GM15510 (cell line): ENCODE measurements around the gene SRPRA.
A peak's percentile ranks its signal among the peaks of the same experiment; 100 is the strongest.

ENCODE experiments used
- POLR2A ChIP-seq: IDR thresholded peaks from 3 replicates; pipeline ENCODE4 v1.6.1; 2011; ENCODE audit warnings: borderline replicate concordance; ENCODE audit not compliant: insufficient read length; ENCODE audit errors: extremely low read depth

Gene SRPRA, protein sequence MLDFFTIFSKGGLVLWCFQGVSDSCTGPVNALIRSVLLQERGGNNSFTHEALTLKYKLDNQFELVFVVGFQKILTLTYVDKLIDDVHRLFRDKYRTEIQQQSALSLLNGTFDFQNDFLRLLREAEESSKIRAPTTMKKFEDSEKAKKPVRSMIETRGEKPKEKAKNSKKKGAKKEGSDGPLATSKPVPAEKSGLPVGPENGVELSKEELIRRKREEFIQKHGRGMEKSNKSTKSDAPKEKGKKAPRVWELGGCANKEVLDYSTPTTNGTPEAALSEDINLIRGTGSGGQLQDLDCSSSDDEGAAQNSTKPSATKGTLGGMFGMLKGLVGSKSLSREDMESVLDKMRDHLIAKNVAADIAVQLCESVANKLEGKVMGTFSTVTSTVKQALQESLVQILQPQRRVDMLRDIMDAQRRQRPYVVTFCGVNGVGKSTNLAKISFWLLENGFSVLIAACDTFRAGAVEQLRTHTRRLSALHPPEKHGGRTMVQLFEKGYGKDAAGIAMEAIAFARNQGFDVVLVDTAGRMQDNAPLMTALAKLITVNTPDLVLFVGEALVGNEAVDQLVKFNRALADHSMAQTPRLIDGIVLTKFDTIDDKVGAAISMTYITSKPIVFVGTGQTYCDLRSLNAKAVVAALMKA

DNA sequence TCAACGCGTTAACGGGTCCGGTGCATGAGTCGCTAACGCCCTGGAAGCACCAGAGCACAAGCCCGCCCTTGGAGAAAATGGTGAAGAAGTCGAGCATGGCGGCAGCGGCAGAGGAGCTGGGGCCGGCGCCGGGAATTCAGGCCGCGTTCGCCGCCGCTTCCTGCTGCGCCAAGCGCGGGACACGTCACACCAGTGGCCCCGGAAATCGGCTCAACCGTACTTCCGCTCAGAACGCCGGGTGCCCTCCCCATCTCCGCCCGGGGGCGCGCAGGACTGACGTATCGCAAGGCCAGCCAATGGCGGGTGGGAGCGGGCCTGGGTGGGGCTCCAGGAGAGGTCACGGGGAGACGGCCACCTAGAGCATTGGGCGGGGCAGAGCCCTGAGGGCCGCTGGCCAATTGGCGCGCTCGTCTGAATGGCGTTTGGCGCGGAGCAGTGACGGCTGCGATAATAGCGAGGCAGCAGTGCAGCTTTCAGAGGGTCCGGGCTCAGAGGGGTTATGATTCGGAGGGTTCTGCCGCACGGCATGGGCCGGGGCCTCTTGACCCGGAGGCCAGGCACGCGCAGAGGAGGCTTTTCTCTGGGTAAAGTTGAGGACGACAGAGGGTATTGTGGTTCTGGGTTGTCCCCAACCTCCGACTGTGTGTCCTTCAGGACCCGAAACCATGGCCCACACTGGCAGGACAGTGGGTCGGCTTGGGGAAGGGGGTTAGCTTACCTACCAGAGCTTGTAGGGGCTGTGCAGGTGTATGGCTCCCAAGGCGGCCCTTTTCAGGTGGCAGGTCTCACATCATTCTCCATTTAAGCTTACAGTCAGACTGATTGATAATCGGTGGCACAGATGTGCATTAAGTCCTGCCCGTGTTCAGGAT, at the start of gene SRPRA, which contains the start of gene FOXRED1:
Gene SRPRA (minus strand): TSS at position 188 of the 872 bp plus-strand sequence. CDS start 91 bp downstream, at position 97.
Gene FOXRED1 (plus strand): TSS at position 447 of the 872 bp plus-strand sequence. CDS start 53 bp downstream, at position 500.
- TF ChIP-seq POLR2A, result peak; percentile 85

DNA sequence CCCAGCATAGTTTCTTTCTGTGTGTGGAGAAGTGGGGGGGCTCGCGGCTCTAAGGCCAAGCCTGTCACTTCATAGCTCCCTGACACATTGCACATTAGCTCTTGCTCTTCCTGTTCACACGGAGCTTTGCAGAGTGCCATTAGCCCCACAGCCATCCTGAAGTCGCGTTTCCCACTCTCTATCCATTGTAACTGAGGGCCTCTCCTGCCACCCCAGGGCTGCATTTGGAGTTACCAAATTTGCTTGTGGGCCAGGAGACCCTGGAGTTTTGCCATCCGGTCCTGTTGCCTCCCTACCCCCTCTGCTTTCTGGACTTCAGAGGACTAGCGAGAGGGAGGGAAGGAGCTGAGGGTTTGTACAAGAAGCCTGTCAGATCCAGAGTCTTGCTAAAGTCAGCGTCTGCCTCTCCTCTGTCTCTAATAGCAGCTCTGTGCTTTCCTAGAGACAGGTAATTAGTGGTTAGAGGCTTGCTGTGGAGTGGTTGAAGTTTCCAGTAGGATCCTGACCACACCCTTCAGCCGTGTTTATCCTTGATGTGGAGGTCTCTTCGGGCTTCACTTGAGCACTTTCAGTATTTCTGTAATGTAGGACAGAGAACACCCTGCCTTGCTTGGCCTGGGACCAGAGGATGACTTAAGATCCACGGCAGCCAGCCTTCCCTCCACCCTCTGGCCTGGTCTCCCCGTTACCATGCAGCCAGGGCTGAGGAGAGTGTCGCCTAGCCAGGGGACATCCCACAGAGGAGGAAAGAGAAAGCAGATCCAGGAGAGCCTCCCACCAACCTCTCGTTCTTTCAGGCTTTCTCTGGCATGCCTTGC, 49.3 kb upstream of the SRPRA start:
- no peak for TF ChIP-seq POLR2A

DNA sequence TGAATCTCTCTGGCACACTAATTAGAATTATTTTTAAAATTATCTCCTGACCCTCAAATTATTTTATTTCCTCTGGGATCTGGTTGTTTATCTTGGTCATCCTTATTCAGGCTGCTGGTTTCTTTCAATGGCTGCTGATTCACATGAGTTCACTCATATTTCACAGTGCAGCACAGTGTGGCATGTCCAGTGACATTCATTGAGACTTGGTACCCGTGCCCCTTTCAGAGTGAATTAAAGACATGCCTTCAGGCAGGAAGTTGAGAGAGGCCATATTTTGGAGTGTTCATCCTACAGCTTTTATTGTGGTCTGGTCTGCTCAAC, 48.7 kb upstream of the SRPRA start:
- TF ChIP-seq POLR2A, result no peak

DNA sequence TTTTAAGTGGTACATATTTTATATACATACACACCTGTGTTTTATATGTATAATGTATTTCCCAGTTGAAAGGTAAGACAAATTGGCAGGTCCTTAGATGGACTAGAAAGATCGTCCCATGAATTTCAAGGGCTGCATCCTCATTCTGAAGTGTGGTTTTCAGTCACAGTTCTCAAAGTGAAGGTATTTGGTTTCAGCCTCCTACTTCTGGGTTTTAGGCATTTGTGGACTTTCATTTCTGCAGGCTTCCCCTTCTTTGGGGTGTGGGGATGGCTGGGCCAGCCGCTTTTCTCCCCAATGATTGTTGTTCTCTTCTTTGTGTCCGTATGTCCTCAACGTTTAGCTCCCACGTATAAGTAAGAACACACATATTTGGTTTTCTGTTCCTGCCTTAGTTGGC, 45.1 kb upstream of the SRPRA start:
- TF ChIP-seq POLR2A, result no peak

DNA sequence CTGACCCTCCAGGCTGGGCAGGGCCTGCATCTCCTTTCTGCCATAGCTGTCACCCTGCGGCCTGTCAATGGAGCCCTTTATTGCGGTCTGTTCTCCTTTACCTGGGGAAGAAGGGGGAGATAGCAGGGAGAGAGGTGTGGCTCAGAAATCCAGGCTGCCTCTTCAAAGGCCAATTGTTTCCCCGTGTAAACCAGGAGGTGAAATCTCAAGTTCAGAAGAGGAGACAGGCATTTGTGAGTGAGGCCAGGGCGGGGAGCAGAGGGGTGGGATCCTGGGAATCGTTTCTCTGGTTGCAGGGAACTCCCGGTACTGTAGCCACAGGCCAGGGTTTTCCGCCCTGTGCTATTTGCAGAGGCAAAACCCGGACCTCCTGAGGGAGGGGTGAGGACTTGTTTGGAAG, 44.3 kb upstream of the SRPRA start:
- TF ChIP-seq POLR2A, result no peak

DNA sequence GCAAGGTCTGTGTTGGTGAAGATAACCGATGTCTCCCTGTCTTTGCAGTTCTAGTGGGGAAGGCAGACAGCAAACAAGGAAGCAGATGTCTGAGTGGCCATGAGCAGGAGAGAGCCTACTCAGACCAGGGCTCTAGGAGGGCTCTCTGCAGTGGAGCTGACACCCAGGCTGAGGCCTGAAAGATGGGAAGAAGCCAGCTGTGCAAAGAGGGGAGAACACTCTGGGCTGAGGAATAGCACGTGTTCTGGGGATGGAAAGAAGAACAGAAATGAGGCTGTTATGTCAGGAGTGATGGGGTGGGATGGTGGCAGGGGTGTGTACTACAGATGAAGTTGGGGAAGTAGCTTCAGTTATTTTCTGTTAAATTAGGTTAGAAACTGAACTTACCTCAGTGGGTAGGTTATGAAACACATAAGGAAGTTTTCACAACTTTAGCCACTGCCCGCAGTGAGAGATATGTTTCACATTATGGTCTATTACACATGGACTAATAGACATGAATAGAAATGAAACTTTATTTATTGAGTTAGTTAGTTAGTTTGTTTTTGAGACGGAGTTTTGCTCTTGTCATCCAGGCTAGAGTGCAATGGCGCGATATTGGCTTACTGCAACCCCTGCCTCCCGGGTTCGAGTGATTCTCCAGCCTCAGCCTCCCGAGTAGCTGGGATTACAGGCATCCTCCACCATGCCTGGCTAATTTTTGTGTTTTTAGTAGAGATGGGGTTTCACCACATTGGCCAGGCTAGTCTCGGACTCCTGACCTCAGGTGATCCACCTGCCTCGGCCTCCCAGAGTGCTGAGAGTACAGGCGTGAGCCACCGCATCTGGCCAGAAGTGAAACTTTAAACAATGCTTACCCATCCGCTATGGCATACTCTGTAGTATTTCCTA, 43.0 kb upstream of the SRPRA start:
- no peak for TF ChIP-seq POLR2A

DNA sequence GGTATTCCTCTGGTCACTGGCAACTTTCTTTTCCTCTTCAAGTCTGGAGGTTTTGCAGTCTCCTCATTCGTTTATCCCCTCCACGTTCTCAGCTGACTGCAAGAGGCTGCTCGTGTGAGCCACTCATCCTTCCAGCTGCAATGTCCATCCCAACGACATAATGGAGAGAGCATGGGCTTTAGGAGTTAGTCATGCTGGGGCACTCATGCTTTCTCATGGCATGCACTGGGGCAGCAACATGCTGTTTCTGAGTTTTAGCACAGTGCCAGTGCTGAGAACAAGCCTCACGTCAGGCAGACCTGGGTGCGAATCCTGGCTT, 42.3 kb upstream of the SRPRA start:
- no peak for TF ChIP-seq POLR2A

DNA sequence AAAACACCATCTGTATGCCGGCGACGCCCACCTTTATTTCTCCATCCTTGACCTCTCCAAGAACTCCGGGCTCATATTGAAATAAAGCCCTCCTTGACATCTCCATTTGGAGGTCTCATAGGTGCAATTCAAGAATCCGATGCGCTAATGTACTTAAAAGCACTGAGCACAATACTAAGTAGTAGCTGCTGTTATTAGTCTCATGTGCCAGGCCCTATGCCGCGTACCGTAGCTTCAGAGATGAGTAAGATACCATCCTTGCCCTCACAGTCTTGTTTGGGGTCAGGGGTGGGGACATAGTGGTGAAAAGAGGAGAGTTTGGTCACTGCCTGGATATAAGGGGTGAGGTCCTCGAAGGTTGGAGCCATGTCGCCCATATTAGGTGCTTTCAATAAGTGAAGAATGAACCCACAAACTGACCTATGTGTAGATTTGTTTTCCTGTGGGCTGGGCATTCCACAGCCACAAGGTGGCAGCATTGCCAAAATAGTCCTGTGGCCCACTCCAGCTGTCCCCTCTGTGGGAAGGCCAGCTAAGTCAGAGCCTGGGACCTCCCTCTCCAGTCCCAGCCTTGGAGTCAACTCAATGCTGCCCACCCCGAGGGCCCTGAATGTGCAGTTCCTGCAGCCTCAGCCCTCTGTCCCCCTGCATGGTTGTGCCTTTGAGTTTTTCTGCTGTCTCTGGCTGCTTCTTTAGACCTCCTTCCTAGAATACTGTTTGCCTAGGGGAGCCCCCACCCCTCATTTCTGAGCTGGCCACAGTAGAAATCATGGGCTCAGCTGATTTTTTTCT, 41.7 kb upstream of the SRPRA start:
- no peak for TF ChIP-seq POLR2A

DNA sequence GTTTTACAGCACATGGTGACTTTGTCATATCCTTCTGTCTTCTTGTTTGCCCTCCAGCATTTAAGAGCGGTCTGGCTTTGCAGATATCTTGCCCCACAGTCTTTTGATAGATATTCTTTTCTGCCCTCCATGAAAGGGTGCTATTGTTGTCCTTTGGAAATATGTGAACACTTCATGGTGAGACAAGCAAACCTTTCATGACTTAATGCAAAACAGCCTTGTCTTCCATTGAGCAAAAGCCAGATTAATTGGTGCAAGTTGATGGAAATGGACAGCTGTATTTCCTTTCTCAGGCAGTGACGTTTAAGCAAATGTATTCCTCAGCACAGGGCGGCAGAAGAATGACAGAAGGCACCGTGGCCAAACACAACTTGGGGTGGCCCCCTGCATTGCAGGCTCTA, 39.6 kb upstream of the SRPRA start:
- no peak for TF ChIP-seq POLR2A

DNA sequence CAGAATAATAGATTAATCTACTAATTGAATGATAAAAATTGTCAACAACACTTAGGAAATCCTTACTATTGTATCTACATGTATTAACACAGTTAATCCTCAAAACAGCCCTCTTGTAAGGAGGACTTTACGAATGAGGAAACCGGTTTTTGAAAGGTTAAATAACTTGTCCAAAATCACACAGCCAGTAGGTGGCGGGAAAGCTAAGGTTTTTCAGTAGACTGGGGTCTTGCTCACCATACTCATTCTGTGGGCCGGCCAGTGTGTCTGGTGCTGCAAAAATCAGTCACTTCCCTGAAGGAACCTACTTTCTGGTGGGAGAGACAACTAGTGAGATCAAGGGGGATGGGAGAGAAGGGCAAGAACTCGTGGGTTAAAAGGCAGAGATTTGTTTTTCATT, 39.0 kb upstream of the SRPRA start:
- no peak for TF ChIP-seq POLR2A

DNA sequence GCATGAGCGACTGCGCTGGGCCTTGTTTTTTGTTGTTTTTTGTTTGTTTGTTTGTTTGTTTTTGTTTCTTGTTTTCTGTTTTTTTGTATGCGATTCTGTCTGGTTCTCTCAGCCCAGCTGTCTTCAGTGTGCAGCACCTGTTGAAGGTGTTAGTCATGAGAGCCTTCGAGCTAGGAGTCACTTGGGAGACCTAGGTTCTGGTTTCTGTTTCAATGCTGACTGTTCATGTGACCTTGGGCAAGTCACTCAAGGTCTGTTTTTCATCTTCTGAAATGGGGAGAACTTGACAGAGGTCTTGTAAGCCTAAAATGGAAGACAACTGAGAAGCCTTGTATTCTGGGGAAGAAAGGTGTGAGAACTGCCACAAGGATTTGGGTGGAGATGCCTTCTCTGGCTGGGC, 37.0 kb upstream of the SRPRA start:
- TF ChIP-seq POLR2A, result no peak

DNA sequence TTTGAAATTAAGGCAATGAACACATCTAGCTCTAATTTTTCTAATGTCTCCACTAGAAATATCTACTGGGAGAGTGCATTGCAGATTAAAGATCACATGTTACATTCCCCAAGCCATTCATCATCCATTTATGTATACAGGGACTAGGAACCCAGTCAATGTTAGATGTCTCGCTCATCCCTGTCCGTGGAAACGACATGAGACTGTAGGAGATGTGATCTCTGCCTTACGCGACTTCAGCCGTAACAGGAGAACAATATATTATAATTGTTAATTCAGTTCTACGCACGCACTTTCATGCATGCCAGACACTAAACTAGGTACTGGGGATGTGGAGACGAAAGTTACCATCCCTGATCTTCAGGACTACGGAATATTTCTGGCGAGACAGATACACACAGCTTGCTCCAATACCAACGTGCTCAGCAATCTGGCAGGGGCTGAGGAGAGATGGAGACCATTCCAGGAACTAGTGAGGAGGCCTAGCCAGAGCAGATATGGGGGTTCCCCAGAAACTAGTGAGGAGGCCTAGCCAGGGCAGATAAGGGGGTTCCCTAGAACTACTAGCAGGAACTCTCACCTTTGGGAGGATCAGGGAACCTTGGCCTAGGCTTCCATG, 35.9 kb upstream of the SRPRA start:
- no peak for TF ChIP-seq POLR2A
